H54 (cell line): ENCODE data around the gene KLHL8.
"Not testable (repeated sequence)": the region's sequence is repeated elsewhere in the genome, so short reads cannot be mapped to it uniquely, and the experiment has no call there.

Source experiments
- DNase-seq: peaks from one replicate; pipeline ENCODE4 v3.0.0; 2011; ENCODE audit warnings: low spot score, mixed read lengths; ENCODE audit not compliant: insufficient read length
- FAIRE-seq: peaks from 3 replicates; lab custom pipeline; 2011; peaks lifted over from hg19 to GRCh38; lab: Jason Lieb, UNC
- POLR2A ChIP-seq: IDR thresholded peaks from 2 replicates; pipeline ENCODE4 v1.6.1; 2011; ENCODE audit warnings: low read depth, mild to moderate bottlenecking, low read length

The KLHL8 gene

DNA sequence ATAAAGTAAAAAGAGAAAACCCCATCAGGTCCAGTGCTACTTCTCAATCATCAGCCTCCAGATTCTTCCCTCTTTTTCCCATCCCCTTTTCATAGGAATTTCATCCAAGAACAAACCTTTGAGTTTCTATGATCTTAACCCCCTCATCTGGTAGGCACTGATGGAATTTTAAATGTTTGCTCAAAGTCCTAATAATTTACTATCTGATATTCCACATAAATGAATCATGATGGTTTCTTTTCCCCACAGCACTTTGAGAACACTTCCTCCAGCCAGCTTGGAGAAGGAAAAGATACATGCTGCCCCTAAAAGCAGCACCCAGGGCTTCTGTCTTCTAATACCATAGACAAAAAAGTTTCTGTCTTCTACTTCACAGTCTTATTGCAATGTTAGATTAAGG is 19.4 kb upstream of the KLHL8 start:
- no peak for TF ChIP-seq POLR2A
- FAIRE-seq (no peak), DNase-seq (no peak)

DNA sequence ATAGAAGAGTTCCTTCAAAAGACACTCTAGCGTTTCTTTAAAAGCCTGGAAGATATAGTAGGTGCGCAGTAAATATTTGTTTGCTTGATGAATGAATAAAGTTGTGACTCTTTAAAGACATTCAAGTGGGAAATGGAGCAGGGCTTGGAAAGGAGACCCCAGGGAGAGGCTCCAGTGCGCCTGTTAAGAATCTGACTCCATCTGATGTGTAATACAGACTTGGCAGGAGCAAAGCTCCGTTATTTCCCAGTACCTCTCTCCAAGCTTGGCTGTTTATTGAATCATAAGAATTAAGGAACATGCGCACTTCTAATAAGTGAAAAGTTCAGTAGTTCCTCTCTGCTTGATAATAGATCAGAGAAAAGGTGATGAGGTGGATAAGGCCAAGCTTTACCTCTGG is 18.8 kb upstream of the KLHL8 start:
- DNase-seq (no peak), FAIRE-seq (no peak)
- TF ChIP-seq POLR2A, result no peak

DNA sequence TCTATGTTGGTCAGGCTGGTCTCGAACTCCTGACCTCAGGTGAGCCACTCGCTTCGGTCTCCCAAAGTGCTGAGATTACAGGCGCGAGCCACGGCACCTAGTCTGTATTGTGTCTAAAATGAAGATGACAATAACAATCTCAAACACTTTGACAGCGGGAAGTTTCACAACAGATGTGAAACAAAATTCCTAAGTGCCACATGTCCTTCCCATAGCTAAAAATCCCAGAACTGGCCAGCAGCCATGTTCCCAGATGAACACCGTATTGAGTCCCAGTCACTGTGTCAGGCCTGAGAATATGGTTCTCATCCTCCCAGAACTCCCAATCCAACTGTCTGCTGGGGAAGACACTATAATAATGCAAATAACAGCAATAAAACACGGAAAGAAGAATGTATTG is 16.4 kb upstream of the KLHL8 start:
- FAIRE-seq, result no peak
- no peak for TF ChIP-seq POLR2A
- no peak for DNase-seq

DNA sequence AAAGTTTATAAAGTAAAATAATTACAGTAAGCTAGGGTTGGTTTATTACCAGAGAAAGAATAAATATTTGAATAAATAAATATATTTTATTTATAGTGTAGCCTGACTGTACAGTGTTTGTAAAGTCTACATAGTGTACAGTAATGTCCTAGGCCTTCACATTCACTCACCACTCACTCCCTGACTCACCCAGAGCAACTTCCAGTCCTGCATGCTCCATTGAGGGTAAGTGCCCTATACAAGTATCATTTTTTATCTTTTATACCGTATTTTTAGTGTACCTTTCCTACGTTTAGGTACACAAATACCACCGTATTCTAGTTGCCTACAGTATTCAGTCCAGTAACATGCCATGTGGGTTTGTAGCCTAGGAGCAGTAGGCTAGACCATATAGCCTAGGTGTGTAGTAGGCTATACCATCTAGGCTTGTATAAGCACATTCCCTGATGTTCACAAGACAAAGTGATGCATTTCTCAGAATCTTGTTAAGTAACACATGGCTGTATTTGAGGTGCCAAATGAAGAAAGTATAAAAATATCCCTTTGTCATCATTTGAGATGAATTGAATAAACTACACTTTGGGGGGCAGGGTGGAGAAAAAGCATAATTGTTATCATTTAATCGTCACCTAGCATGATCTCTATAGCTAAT is 14.7 kb upstream of the KLHL8 start:
- no peak for TF ChIP-seq POLR2A
- no peak for FAIRE-seq
- no peak for DNase-seq

DNA sequence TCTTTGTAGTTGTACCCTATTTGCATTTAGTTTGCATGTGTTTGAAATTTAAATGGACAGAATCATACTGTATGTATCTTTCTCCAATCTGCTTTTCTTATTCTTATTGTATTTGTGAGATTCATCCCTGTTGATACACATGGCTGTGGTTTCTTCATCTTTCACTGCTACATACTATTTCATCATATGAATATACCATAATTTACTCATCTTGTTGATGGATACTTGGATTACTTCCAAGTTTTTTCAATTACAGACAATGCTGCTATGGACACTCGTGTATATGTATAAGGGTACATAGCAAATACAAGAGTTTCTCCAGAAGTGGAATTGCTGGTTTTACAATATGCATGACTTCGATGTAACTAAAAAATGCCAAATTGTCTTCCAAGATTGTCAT is 11.8 kb upstream of the KLHL8 start:
- no peak for DNase-seq
- no peak for FAIRE-seq
- no peak for TF ChIP-seq POLR2A

DNA sequence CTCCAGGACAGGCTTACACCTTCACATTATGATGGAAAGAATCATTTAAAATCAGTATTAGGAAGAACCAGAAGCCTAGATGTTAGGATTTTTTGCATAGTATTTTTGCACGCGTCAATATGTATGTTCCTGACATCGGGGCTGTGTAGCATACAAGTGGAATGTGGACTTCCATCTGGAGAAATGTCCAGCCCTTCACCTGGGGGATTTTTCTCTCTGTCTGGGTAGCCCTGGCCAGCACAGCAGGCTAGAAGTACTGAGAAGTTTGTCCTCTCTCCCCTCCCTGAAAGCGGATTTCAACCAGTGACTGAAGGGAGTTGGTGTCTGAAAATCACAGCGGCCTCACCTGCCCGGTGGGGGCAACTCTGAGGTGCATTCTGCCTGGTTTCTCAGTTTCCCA is 10.4 kb upstream of the KLHL8 start:
- no peak for TF ChIP-seq POLR2A
- DNase-seq, result no peak
- FAIRE-seq, result no peak

DNA sequence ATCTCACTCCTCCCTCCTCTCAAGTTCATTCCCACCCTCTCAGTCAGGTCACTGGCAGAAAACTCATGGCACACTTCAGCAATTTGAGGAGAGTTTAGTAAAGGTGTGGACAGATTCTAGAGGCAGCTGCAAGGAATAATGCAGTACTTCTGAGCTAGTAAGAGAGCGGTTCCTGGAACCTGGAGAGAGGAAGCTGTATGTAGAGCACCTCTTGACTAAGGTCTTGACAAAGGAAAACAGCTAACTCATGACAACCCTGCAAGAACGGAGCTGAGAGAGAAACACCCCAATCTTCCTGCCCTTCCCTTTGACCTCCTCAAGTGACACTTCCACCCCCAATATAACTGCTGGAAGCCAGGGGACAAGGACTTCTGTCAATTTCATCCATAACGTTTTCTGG is 9.6 kb upstream of the KLHL8 start:
- no peak for FAIRE-seq
- TF ChIP-seq POLR2A, result no peak
- no peak for DNase-seq

DNA sequence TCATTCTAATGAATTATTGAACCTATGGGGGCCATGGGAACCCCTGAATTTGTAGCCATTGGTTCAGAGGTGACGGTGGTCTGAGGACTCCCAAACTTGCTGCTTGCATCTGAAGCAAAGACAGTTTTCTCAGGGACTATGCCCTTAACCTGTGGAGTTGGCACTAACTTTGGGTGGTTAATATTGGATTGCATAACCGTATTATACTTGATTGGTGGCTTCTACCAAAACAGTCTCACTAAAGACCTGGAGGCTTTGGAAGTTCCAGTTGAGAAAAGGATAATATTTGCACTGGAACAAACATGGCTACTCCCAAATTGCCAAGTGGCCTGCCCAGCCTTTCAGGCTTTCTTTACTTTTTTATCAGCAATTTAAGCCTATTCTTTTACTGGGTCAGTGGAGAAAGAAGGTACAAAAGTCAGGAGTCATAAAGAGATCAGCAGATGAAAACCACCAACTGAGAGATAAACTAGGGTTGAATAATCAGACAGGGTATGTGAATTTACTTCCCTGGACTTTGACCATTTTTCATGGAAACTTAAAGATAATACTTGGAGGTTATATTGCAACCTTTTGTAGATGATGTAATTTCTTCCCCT is 7.9 kb upstream of the KLHL8 start:
- FAIRE-seq, result no peak
- no peak for TF ChIP-seq POLR2A
- DNase-seq, result no peak

DNA sequence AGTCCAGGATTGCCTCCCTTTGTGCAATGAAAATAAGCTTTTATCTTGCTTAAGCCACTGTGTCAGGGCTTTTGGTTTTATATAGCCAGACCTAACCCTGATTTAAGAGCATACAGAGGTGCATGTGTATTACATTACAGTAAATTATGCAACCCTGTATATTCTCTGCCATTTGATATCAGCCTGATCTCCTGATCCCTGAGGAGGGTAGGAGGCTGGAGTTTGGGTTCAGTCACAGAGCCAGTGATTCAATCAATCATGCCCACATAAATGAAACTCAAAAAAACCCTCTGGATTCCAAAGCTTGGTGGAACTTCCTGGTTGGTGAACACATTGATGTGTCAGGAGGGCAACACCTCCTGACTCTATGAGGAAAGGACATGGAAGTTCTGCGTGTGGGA is 7.3 kb upstream of the KLHL8 start:
- no peak for TF ChIP-seq POLR2A
- FAIRE-seq (no peak), DNase-seq (no peak)

DNA sequence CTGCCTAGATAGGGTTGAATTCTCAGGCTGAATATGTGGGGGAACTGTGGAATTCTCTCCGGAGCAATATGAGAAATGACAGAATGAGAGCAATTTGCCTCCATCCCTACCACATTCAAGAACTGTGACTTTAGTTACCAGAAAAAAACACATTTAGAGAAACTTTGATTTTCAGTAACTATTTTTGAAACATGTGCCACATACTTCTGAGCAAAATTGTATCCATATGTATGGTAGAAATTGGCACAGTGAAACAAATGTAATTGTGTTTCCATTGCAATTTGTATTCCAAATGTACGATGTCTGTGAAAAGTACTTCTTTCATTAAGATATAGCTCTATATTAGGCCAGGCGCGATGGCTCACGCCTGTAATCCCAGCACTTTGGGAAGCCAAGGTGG is 5.5 kb upstream of the KLHL8 start:
- no peak for DNase-seq
- TF ChIP-seq POLR2A, result no peak
- no peak for FAIRE-seq

DNA sequence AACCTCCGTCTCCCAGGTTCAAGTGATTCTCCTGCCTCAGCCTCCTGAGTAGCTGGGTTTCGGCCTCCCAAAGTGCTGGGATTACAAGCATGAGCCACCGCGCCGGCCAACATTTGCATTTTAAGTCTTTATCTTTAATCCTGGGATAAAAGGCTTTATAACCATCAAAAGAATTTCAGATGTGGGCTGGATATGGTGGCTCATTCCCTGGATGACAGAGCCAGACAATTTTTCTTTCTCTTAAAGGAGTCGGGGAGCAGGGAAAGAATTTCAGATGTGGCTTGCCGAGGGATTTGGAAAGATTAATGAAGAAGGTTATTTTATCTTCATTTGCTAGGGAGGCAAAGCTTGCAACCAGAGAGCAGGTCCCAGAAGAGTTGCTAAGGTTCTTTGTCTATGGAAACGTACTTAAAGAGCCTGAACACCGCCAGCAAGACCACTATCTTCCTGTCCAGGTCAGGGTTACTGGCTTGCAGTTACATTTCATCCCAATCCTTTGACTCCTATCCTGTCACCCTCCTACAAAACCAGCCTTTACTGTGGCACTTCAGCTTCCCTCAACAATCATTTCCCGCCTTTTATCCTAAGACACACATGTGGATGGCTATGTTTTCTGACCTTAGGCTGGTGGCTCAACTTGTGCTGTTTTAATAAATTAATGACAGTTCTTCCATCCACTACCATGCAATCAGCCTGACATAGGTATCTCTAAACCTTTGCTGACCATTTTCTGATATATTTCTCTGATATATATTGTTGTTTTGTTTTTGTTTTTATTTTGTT is 3.9 kb upstream of the KLHL8 start:
- TF ChIP-seq POLR2A, result no peak
- FAIRE-seq, result no peak

DNA sequence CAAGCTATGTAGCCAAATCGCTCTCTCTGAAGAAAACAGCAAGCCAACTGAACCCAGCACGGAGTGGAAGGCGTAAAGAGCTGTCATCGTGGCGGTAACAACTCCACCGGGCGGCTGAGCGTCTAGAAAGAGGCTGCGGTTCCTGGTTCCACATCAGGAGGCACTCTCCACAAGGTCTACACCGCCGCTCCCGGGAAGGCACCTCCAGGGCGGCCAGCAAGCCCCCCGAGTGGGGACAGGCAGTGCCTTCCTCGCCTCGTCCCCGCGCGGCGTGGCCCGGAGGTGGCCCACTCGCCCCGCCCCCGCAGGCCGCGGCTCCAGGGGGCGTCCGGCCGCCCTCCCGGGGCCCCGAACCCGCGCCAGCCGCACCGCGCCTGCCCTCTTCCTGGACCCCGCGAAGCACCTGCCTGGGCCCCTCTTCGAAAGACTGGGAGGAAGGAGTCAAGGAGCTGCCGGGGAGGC is 755 bp downstream of the KLHL8 start:
- DNase-seq (peak; percentile 3), FAIRE-seq (no peak)
- no peak for TF ChIP-seq POLR2A

More for the DNA sequence above, 3.9 kb upstream of the KLHL8 start:
- no peak for DNase-seq

DNA sequence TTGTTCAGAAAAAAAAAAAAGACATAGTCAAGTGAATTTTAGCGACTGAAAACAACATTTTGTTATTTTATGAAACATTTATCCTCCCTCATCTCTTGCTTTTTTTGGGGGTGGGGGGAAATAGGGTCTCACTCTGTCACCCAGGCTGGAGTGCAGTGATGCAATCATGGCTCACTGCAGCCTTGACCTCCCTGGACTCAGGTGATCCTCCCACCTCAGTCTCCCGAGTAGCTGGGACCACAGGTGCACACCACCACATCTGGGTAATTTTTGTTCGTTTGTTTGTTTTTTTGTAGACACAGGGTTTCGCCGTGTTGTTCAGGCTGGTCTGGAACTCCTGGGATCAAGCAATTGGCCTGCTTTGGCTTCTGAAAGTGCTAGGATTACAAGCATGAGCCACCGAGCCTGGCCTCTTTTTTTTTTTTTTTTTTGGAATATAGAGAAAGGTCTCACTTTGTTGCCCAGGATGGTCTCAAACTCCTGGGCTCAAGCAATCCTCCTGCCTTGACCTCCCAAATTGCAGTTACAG is 3.1 kb downstream of the KLHL8 start:
- FAIRE-seq, DNase-seq: not testable (repeated sequence)

DNA sequence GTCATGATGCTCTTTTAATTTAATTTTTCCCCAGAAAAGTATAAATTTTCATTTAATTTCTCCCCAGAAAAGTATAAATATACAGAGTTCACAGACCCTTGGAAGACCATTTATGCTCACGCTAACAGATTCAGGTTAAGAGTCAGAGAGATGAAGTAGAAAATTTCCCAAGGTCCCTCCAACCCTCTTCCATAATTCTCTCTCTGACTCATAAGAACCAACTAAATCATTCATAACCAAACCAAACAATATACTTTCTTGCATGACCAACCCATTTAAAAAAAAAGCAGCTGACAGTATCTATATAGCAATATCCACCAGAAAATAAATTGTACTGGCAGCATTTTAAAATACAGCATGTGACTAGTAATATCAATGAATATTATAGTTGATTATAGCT is 3.9 kb downstream of the KLHL8 start:
- no peak for TF ChIP-seq POLR2A
- FAIRE-seq, result no peak
- DNase-seq, result no peak

DNA sequence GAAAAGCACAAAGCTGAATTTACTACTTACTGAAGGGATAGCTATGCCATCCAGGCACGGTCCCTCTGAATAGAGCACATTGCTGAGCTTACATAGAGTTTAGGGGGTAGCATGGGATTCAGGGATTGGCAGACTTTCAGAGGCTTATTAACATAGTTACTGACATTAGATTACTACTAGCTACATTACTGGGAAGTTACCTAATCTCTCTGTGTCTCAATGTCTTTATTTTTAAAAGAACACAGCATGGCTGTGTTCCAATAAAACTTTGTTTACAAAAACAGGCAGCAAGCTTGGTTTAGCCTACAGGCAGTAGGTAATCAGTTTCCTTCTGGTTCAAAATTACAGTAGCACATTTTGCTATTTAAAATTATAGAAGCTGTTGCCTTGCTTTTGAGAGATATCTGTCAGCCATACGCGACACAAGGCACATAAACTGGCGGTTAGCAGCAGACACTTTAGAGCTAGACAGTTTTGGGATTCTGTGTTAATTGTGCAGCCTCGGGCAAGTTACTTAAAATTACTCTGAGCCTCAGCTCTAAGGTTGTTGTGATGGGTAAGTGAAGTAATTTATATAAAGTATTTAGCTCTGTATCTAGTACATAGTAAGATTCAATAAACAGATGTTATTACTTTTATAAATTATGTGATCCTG is 6.9 kb downstream of the KLHL8 start:
- no peak for TF ChIP-seq POLR2A
- DNase-seq (no peak), FAIRE-seq (no peak)
